ENCODE data around the gene EDC4.
A peak's percentile ranks its signal among the peaks of the same experiment; 100 is the strongest.

Gene EDC4

GRCh38 chr16:67846320-67847063, 26.4 kb upstream of the EDC4 start, which contains the start of gene NUTF2 (continued):
- TF ChIP-seq KLF1 (tag by site-specific recombination; IDR thresholded peaks at IDR 0.05) (peak; percentile 88), ZNF473 (tag by site-specific recombination; IDR thresholded peaks at IDR 0.05) (no peak), ZNF211 (tag by site-specific recombination; IDR thresholded peaks at IDR 0.05; ENCODE audit: low read depth) (no peak), ZFP3 (tag by site-specific recombination; IDR thresholded peaks at IDR 0.05; ENCODE audit: low read depth) (no peak), ZSCAN18 (tag by site-specific recombination; IDR thresholded peaks at IDR 0.05) (no peak), KLF16 (tag by site-specific recombination; IDR thresholded peaks at IDR 0.05) (peak; percentile 95), ZNF747 (tag by site-specific recombination; IDR thresholded peaks at IDR 0.05) (no peak), ZNF350 (tag by site-specific recombination; IDR thresholded peaks at IDR 0.05) (no peak), ZNF670 (tag by site-specific recombination; IDR thresholded peaks at IDR 0.05; ENCODE audit: low read depth) (no peak), ZBTB44 (tag by site-specific recombination; IDR thresholded peaks at IDR 0.05) (peak; percentile 10; the same call in 1 of the 2 replicates), ZBTB17 (tag by site-specific recombination; IDR thresholded peaks at IDR 0.05) (peak; percentile 92), ZFP37 (tag by site-specific recombination; IDR thresholded peaks at IDR 0.05) (no peak), ZNF704 (tag by site-specific recombination; IDR thresholded peaks at IDR 0.05) (no peak), ZNF677 (tag by site-specific recombination; IDR thresholded peaks at IDR 0.05) (no peak), OSR2 (tag by site-specific recombination; IDR thresholded peaks at IDR 0.05) (peak; percentile 64), ZNF596 (tag by site-specific recombination; IDR thresholded peaks at IDR 0.05) (no peak), HOXC10 (CRISPR knock-in tag; IDR thresholded peaks at IDR 0.05) (no peak), ZNF132 (tag by site-specific recombination; IDR thresholded peaks at IDR 0.05; ENCODE audit: borderline replicate concordance) (no peak), ZNF114 (tag by site-specific recombination; IDR thresholded peaks at IDR 0.05) (no peak), ZNF398 (tag by site-specific recombination; IDR thresholded peaks at IDR 0.05) (no peak; the same call in none of the 2 replicates), RBAK (tag by site-specific recombination; IDR thresholded peaks at IDR 0.05) (no peak), ZNF701 (tag by site-specific recombination; IDR thresholded peaks at IDR 0.05) (no peak), REPIN1 (tag by site-specific recombination; IDR thresholded peaks at IDR 0.05; ENCODE audit: low read depth) (no peak), ZNF514 (tag by site-specific recombination; IDR thresholded peaks at IDR 0.05) (no peak), REST (tag by site-specific recombination; IDR thresholded peaks at IDR 0.05) (no peak), ZBTB26 (tag by site-specific recombination; optimal IDR thresholded peaks at IDR 0.05) (peak; percentile 88), ZNF621 (tag by site-specific recombination; IDR thresholded peaks at IDR 0.05) (no peak), ZNF548 (tag by site-specific recombination; IDR thresholded peaks at IDR 0.05) (no peak), ZNF768 (tag by site-specific recombination; IDR thresholded peaks at IDR 0.05) (peak; percentile 36; the same call in 1 of the 2 replicates), ZNF549 (tag by site-specific recombination; IDR thresholded peaks at IDR 0.05) (no peak), ZSCAN23 (tag by site-specific recombination; IDR thresholded peaks at IDR 0.05) (no peak)
